Peyer's patch (tissue), 4 donors: ENCODE results near the gene GPANK1. TPM values are rescaled to one million over a fixed set of nuclear protein-coding genes. Genes with fewer than 3 reads are reported as not detected.

Experiments used
- DNase-seq, 3 donors: peaks; one replicate each; pipeline ENCODE4 v3.0.0-alpha.2; 2017 to 2019
- H3K27ac ChIP-seq, 4 donors: fragments of 200-600 bp; sonication (generic); one replicate each; pipeline ENCODE4 v1.5.1; 2016 to 2019
- H3K27me3 ChIP-seq, 2 donors: fragments of 200-600 bp; sonication (generic); one replicate each; pipeline ENCODE4 v1.5.1; 2019
- H3K36me3 ChIP-seq, 3 donors: fragments of 200-600 bp; sonication (generic); one replicate each; pipeline ENCODE4 v1.5.1; 2016 to 2019
- H3K4me1 ChIP-seq, 4 donors: fragments of 200-600 bp; sonication (generic); one replicate each; pipeline ENCODE4 v1.5.1; 2016 to 2019
- H3K4me3 ChIP-seq, 4 donors: fragments of 200-600 bp; sonication (generic); 1 replicate in 3 of 4; 2 replicates in 1 of 4; pipeline ENCODE4 v1.5.1; 2016 to 2019; ENCODE audit warnings: mild to moderate bottlenecking in 1 of 4
- H3K9me3 ChIP-seq, 4 donors: fragments of 200-600 bp; sonication (generic); one replicate each; pipeline ENCODE4 v1.5.1; 2016 to 2019; ENCODE audit warnings: mild to moderate bottlenecking in 1 of 4
- POLR2A ChIP-seq, 2 donors: fragments of 450-650 bp; IDR thresholded peaks; one replicate each; pipeline ENCODE4 v1.5.1; 2017; ENCODE audit warnings: antibody characterized with exemption in 2 of 2, mild to moderate bottlenecking in 2 of 2, moderate library complexity in 2 of 2
- total RNA-seq, 4 donors: library from RNA; depleted of rRNA; stranded (reverse); fragments of >200 nt; gene quantifications; one replicate each; pipeline ENCODE4 v1.1.0, GENCODE V29; 2016
- TF ChIP-seq, protein P1 (sequence below), 6 experiments: fragments of 450-650 bp in 4 of 6; fragments of 200-600 bp in 2 of 6; sonication (generic) in 1 of 6; IDR thresholded peaks; one replicate each; pipeline ENCODE4 v1.5.1; 2017 to 2019; ENCODE audit warnings: antibody characterized with exemption in 6 of 6, mild to moderate bottlenecking in 3 of 6, moderate library complexity in 1 of 6

GPANK1 gene
- total RNA-seq, 4 donors from 2014 or later, result 29.4 to 63.5 (median 41.9) TPM

DNA sequence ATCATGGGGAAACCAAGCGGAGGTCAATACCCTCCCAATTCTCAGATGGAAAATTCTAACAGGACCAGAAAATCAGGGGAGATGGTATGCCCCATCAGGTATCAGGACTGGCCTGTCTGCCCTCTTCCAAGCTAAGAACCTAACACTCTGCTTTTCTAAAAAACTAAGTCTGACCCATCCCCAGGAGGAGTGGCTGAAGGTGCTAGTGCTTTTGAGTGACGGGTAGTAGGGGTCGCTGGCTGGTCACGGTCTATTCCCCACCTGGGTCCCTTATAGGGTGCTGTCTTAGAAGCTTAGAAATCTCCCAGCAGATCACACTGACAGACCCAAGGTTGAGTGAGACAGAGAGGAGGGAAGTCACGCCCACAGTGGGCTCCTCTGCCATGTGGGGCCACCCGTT lies 28.7 kb upstream of the GPANK1 start:
- no peaks in the 10 kb centered on the region for H3K9me3 ChIP-seq
- H3K27me3 ChIP-seq, result no peaks in the 10 kb centered on the region
- no peak overlapping the region for H3K27ac ChIP-seq
- no peak for TF ChIP-seq POLR2A (IDR thresholded peaks at IDR 0.05)
- TF ChIP-seq, protein P1, sequence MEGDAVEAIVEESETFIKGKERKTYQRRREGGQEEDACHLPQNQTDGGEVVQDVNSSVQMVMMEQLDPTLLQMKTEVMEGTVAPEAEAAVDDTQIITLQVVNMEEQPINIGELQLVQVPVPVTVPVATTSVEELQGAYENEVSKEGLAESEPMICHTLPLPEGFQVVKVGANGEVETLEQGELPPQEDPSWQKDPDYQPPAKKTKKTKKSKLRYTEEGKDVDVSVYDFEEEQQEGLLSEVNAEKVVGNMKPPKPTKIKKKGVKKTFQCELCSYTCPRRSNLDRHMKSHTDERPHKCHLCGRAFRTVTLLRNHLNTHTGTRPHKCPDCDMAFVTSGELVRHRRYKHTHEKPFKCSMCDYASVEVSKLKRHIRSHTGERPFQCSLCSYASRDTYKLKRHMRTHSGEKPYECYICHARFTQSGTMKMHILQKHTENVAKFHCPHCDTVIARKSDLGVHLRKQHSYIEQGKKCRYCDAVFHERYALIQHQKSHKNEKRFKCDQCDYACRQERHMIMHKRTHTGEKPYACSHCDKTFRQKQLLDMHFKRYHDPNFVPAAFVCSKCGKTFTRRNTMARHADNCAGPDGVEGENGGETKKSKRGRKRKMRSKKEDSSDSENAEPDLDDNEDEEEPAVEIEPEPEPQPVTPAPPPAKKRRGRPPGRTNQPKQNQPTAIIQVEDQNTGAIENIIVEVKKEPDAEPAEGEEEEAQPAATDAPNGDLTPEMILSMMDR (IDR thresholded peaks at IDR 0.05), result no peak
- H3K4me3 ChIP-seq, result no peak overlapping the region
- H3K4me1 ChIP-seq, result peaks cover 0 to 5% (median 0%) of the 10 kb centered on the region in 4 donors
- H3K36me3 ChIP-seq, result peaks cover 0 to 92% (median 0%) of the 10 kb centered on the region in 3 donors
- no peak for DNase-seq

DNA sequence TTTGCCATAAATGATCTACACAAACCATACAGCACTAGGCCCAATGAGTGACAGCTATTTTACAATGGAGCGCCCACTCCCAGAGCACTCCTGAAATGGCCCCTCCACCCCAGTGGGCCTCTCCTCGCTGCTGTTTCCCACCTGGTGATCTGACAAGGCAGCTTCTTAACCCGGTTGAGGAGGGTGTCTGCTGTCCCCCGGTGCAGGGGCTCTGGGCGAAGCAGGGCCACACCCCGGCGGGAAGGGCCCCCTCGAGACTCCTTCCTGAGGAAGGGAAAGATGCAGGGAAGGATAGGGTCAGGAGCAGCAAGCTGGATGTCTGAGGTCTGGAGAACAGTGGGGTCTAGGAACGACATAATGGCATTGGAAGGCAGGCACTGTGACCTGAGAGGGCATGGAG lies 28.1 kb upstream of the GPANK1 start:
- Histone ChIP-seq H3K4me3 (no peak overlapping the region), H3K27ac (no peak overlapping the region), H3K36me3 (peaks cover 0 to 98% (median 0%) of the 10 kb centered on the region in 3 donors), H3K4me1 (peaks cover 0 to 5% (median 0%) of the 10 kb centered on the region in 4 donors), H3K27me3 (no peaks in the 10 kb centered on the region), H3K9me3 (no peaks in the 10 kb centered on the region)
- no peak for DNase-seq
- TF ChIP-seq, protein P1 (IDR thresholded peaks at IDR 0.05), result no peak
- TF ChIP-seq POLR2A (IDR thresholded peaks at IDR 0.05), result no peak

DNA sequence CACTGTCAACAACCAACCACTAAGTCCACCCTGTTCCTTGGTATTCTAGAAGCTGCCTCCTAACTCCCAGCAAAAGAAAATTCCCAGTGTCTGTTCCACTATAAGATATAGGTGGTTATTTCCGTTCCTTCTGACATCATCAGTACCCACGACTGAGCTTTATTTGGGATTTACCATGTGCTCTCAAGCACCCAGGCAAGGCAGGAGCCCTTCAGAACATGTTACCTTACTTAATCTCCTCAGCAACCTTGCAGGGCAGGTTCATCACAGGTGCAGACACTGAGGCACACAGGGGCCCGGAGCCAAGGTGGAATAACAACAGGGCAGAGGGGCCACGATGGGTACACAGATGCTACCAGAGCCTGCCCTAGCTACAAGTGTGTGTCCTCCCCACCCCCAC lies 27.6 kb upstream of the GPANK1 start:
- Histone ChIP-seq H3K4me1 (peaks cover 0 to 5% (median 0%) of the 10 kb centered on the region in 4 donors), H3K36me3 (peaks cover 0 to 98% (median 0%) of the 10 kb centered on the region in 3 donors), H3K4me3 (no peak overlapping the region), H3K27ac (no peak overlapping the region), H3K27me3 (no peaks in the 10 kb centered on the region), H3K9me3 (no peaks in the 10 kb centered on the region)
- no peak for DNase-seq
- TF ChIP-seq, protein P1 (IDR thresholded peaks at IDR 0.05), result no peak
- TF ChIP-seq POLR2A (IDR thresholded peaks at IDR 0.05), result no peak

DNA sequence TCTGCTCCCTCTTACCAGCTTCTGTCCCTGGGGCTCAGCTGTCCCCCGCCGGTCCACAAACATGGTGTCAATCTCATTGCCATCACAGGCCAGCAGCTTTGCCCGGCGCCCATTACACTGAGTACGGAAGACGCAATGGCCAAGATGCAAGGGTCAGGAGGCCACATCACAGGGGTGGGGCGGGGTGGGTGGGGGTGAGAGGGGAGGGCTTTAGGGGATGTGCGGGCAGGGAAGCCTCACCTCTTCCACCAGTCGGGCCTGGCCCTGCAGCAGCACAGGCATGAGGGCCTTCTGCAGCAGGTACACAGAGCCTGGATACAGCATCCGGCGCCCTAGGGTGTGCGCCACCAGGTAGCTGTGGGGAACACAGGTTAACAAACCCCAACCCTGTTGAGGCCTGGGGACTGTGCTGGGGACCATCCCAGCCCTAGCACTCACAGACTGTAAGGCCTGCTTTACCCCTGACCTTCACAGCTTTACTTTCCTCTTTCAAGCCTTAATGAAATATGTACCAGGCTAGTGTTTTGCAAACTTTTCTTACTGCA lies 26.8 kb upstream of the GPANK1 start:
- H3K4me1 ChIP-seq, result peaks cover 0 to 5% (median 0%) of the 10 kb centered on the region in 4 donors
- no peaks in the 10 kb centered on the region for H3K27me3 ChIP-seq
- H3K9me3 ChIP-seq, result no peaks in the 10 kb centered on the region
- TF ChIP-seq, protein P1 (IDR thresholded peaks at IDR 0.05), result no peak
- no peak for TF ChIP-seq POLR2A (IDR thresholded peaks at IDR 0.05)
- peaks cover 0 to 99% (median 0%) of the 10 kb centered on the region in 3 donors for H3K36me3 ChIP-seq
- DNase-seq, result no peak
- no peak overlapping the region for H3K27ac ChIP-seq
- H3K4me3 ChIP-seq, result no peak overlapping the region

DNA sequence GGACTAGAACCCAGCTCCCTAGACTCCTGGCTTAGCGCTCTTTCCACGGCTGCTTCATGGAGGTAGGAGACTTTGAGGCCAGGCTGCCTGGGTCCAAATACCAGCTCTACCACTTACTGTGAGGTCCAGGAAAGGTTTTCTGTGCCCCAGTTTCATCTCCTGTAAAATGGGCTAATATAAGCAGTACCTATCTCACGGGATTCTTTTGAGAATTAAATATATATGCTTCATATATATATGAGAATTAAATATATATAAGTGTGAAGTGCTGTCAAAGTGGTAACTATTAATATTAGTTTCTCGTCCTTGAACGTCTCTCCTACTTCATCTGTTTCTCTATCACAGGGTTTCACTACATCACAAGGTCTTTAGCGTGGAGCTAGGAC lies 26.3 kb upstream of the GPANK1 start:
- TF ChIP-seq, protein P1 (IDR thresholded peaks at IDR 0.05), result no peak
- TF ChIP-seq POLR2A (IDR thresholded peaks at IDR 0.05), result no peak
- Histone ChIP-seq H3K27ac (peak overlapping the region in 3 of 4 donors; percentile 55 to 77 (median 70)), H3K36me3 (peaks cover 0 to 100% (median 0%) of the 10 kb centered on the region in 3 donors)

More for the DNA sequence above, 26.3 kb upstream of the GPANK1 start:
- Histone ChIP-seq H3K4me1 (peaks cover 0 to 5% (median 0%) of the 10 kb centered on the region in 4 donors), H3K9me3 (no peaks in the 10 kb centered on the region), H3K27me3 (no peaks in the 10 kb centered on the region), H3K4me3 (no peak overlapping the region)
- no peak for DNase-seq
